Hematopoietic multipotent progenitor cell treated with erythropoietin and hydrocortisone succinate and interleukin-3 and kit ligand, for 17 days (in vitro differentiated cells): ENCODE data around the gene CPEB3.

ENCODE experiments used
- DNase-seq: peaks from one replicate; pipeline ENCODE4 v3.0.0-alpha.2; 2015; ENCODE audit warnings: low spot score

CPEB3 gene

GRCh38 chr10:92213049-92213448, 77.8 kb downstream of the CPEB3 start:
- DNase-seq = no peak

- DNase-seq = no peak
Observed at GRCh38 chr10:92208736-92209135, 82.1 kb downstream of the CPEB3 start.

- no peak for DNase-seq
Observed at GRCh38 chr10:92208157-92208720, 82.6 kb downstream of the CPEB3 start.

- no peak for DNase-seq
Observed at GRCh38 chr10:92207061-92207460, 83.8 kb downstream of the CPEB3 start.

GRCh38 chr10:92203919-92204623, 86.8 kb downstream of the CPEB3 start:
- no peak for DNase-seq

- DNase-seq = no peak
Observed at GRCh38 chr10:92202536-92202935, 88.3 kb downstream of the CPEB3 start.

- DNase-seq = no peak
Observed at GRCh38 chr10:92200564-92200963, 90.3 kb downstream of the CPEB3 start.

GRCh38 chr10:92187101-92187500, 103.8 kb downstream of the CPEB3 start:
- no peak for DNase-seq

GRCh38 chr10:92184977-92185376, 105.9 kb downstream of the CPEB3 start:
- no peak for DNase-seq

GRCh38 chr10:92183199-92183598, 107.7 kb downstream of the CPEB3 start:
- DNase-seq = no peak

GRCh38 chr10:92181575-92181974, 109.3 kb downstream of the CPEB3 start:
- no peak for DNase-seq

- DNase-seq = no peak
Observed at GRCh38 chr10:92180399-92180798, 110.5 kb downstream of the CPEB3 start.

GRCh38 chr10:92177546-92177945, 113.3 kb downstream of the CPEB3 start:
- no peak for DNase-seq

- DNase-seq = no peak
Observed at GRCh38 chr10:92175164-92175563, 115.7 kb downstream of the CPEB3 start.

- DNase-seq = no peak
Observed at GRCh38 chr10:92173996-92174395, 116.9 kb downstream of the CPEB3 start.

- DNase-seq = no peak
Observed at GRCh38 chr10:92164036-92164696, 126.7 kb downstream of the CPEB3 start.

- DNase-seq = no peak
Observed at GRCh38 chr10:92162541-92162940, 128.3 kb downstream of the CPEB3 start.

GRCh38 chr10:92156874-92157773, 133.8 kb downstream of the CPEB3 start:
- no peak for DNase-seq

GRCh38 chr10:92150823-92151222, 140.1 kb downstream of the CPEB3 start:
- DNase-seq = no peak

- no peak for DNase-seq
Observed at GRCh38 chr10:92149261-92149660, 141.6 kb downstream of the CPEB3 start.

- DNase-seq = no peak
Observed at GRCh38 chr10:92146781-92147180, 144.1 kb downstream of the CPEB3 start.

- DNase-seq = no peak
Observed at GRCh38 chr10:92146107-92146506, 144.8 kb downstream of the CPEB3 start.
